AG08395 (cell line): Measurements from ENCODE around the gene GNPNAT1.
"Not testable (repeated sequence)": the region's sequence is repeated elsewhere in the genome, so short reads cannot be mapped to it uniquely, and the experiment has no call there.

Source experiments
- DNase-seq: peaks from one replicate; pipeline ENCODE4 v3.0.0; 2012; ENCODE audit warnings: mixed read lengths, low spot score

Gene GNPNAT1

DNA sequence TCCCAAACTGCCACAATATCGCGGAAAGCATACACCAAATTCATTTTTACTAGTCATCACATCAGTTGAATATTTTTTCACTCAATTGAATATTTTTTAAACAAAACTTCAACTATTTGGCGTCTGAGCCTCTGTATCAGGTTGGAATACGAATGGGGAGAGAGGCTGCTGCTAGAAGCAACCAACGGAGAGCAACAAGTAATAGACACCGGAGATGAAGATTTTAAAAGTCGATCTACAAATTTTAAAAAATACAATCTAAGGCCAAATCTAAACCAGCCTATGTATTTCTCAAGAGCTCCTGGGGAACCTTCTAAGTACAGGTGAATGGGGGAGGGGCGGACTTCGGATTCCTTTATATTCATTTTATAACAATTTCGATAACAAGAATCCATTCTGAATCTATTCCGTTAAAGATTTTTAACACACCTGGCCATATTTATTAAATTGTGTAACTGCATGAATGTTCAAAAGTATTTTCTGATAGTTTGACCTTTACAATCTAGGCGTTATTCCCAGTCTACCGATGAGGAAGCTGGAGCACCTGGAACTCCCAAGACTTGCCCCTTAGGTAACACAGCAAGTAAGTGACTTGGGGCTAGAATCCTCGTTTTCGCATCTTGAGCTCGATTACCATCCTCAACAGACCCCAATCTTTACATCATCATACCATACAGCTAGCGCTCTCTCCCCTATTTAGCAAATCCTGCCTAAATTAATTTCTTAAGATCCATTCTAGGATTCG is 1.2 kb downstream of the GNPNAT1 start:
- DNase-seq, result no peak

DNA sequence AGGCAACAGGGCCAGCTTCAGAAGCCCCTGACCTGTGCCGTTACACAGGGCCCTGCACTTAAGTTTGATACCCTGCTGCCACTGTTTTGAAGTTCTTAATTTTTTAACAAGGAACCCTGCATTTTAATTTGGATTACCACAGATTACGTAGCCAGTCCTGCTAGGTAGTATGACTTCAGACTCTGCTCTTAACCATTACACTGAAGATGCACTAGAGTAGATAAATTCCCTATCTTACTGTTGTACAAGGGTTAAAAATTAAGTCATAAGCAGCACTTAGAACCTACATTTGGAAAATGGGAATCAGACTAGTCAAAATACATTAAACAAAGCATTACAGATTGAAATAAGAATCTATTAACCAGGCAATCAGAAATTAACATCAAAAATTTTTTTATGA is 2.3 kb downstream of the GNPNAT1 start:
- DNase-seq, result no peak

DNA sequence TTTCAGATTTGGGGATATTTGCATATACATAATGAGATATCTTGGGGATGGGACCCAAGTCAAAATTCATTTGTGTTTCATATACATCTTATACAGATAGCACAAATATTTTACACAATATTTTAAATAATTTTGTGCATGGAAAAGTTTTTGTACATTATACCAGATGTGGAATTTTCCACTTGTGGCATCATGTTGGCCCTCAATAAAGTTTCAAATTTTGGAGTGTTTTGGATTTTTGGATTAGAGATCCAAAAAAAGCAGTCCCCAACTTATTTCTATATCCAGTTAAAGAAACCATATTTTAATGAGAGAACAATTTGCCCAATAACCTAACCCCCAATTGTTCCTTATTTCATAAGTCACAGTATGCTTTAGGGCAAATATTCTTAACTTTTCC is 4.5 kb downstream of the GNPNAT1 start:
- no peak for DNase-seq

DNA sequence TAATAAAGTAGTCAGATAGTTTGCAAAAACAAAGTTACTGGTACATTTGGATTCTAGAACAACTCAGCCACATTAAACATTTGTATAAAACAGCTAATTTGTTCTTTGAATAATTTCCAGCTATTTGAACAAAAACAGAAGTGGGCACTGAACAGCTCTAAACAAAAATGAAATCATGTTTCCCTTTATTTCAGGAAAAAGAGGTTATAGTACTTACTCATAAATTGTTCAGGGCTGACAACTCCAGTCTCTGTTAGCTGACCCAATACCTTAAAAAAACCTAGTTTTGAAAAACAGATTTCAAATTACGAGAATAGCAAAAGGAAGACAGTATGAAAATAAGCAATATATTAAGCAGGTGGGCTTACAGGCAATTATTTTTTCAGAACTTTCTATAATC is 8.2 kb downstream of the GNPNAT1 start:
- no peak for DNase-seq

DNA sequence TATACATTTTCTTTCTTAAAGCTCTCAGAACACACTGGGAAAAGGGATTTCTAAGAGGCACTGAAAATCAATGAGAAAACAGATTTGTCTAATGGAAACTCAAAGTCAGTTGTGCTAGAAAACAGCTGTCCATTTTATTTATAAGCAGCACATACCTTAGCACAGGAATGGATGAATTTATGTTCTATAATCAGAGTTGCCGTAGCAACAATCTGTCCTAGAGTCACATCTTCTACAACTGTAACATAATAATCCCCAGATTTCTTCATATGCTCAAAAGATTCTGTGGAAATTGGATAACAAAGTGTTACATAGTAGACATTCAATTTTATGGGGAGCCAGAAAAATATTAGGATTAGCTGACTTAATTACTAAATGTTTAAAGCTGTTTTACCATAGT is 9.8 kb downstream of the GNPNAT1 start:
- DNase-seq, result no peak

DNA sequence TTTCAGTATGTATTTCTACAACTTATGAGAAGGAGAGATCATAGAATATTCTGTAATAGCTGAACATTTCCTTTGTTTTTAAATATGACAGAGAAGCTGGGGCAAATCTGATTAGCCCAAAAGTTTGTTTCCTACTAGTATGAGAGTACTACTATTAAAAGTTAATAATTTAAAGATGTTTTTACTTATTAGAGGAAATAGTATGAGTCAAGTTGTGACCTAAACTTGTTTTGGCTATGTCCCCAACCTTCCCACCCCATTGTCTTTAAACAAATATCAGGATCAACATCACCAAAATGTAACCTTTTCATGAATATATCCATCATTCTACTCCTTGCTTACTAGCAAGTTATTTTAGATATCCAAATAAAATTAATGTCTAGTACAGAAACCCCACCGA is 10.5 kb downstream of the GNPNAT1 start:
- no peak for DNase-seq

DNA sequence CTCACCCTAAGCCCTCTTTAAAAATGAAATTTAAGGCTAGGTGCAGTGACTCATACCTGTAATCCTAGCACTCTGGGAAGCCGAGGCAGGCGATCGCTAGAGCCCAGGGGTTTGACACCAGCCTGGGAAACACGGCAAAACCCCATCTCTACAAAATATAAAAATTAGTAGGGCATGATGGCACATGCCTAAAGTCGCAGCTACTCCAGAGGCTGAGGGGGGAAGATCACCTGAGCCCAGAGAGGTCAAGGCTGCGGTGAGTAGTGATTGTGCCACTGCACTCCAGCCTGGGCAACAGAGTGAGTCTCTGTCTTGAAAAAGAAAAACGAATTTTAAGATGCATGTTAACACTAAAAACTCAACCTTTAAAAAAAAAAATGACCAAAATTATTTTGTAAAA is 12.7 kb downstream of the GNPNAT1 start:
- DNase-seq, result no peak

DNA sequence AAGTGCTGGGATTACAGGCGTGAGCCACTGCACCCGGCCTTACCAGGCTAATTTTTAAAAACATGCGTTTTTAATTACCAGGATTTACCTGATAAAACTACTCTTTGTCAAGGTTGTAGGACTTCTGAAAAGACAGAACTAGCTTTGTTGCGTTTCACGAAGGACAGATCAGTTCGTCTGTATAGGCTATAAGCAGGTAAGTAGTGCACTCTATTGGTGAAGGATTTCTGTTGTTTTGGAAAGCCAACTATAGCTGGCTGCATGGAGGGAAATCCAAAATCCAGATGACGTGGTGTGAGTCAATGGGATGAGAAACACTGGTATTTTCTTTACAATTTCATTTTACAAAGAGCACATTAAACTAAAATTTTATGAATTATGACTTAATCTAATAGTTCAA is 14.6 kb downstream of the GNPNAT1 start:
- DNase-seq, result no peak

DNA sequence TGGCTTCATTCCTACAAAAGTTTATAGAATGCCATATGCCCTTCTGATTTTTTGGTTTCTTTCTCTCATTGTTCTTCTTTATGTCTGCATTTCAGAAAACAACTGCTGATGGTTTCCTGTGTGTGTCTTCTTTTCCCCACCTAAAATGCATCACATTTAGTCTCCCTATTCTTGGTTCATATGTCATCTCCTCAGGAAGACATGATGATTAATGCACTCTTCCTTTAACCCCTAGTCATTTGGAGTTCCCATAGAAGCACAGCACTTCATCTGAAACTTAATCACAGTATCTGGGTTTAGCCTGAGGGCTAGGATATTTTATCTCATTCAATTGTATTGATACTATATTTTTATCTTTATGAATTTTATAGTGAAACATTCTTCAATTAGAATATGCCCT is 21.5 kb downstream of the GNPNAT1 start:
- DNase-seq, result no peak

DNA sequence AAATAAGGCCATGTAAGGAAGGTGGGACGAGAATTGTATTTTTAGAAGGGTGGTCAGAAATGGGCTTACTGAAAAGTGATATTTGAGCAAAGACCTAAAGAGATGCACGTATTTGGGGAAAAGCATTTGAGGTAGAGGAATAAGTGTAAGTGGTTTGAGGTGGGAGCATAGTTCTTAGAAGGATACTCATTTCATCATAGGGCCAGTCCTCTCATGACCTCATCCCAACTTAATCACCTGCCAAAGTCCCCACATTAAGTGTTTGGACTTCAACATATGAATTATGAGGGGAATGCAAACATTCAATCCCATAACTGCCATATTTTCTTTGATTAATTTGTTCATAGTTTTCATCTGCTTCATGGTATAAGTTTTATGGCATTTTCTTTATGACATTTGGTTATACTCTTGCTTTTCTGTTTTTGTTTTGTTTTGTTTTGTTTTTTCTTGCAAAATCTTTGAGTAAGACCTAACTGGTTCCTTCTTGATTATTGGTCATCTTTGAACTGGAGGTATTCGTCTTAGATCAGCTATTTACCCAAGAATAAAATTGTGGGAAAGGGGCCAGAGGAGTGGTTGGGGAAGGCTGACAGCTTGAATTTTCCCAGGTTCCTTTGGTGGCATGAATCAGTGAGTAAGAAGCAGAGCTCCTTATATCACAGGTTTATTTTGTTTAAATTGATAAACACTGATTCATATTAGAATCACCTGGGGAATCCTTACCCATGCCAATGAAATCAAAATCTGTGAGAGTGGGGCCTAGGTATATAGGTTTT is 24.2 kb downstream of the GNPNAT1 start:
- no peak for DNase-seq

DNA sequence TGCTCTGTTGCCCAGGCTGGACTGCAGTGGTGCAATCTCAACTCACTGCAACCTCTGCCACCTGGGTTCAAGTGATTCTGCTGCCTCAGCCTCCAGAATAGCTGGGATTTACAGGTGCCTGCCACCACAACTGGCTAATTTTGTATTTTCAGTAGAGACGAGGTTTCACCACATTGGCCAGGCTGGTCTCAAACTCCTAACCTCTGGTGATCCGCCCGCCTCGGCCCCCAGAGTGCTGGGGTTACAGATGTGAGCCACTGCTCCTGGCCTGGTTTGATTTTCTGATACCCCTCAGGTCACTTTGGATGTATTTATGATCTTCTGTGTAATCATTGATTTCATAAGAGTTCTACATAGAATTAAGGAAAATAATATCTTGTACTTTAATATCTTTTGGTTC is 28.5 kb downstream of the GNPNAT1 start:
- DNase-seq, result not testable (repeated sequence)

DNA sequence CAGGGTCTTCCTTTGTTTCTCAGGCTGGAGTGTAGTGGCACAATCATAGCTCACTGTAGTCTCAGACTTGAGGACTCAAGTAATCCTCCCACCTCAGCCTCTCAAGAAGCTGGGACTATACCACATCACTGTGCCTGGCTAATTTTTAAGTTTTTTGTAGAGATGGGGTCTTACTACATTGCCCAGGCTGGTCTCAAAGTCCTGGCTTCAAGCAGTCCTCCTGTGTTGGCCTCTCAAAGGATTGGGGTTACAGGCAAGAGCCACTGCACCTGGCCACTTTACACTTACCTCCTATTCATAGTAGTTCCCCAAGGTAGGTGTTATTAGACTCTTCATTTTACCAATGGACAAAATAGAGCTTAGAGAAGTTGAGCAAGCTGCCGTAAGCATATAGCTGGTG is 32.3 kb downstream of the GNPNAT1 start:
- no peak for DNase-seq

DNA sequence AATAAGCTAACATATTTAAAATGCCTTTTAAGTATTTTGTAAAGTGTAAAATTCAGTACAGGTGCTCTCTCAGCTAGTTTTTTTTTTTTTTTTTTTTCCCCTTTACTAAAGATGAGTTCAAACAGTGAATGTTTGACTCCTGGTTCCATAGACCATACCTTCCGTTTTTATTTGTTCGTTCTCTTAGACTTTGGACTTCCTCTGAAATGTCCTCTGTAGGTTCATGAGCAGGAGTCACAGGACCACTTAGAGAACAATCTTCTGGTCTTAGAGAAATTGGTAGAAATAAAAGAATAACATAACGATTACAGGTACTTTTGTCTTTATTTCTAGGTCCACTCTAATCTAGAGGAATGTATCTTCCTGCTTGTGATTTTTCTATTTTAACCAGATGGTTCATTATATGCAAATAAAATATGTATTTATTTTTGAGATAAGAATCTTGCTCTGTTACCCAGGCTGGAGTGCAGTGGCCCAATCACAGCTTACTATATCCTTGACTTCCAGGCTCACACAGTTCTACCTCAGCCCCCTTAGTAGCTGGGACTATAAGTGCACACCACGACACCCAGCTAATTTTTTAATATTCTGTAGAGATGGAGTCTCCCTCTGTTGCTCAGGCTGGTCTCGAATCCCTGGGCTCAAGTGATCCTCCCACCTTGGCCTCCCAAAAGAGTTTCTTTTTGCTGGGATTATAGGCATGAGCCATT is 35.6 kb downstream of the GNPNAT1 start:
- DNase-seq, result no peak

DNA sequence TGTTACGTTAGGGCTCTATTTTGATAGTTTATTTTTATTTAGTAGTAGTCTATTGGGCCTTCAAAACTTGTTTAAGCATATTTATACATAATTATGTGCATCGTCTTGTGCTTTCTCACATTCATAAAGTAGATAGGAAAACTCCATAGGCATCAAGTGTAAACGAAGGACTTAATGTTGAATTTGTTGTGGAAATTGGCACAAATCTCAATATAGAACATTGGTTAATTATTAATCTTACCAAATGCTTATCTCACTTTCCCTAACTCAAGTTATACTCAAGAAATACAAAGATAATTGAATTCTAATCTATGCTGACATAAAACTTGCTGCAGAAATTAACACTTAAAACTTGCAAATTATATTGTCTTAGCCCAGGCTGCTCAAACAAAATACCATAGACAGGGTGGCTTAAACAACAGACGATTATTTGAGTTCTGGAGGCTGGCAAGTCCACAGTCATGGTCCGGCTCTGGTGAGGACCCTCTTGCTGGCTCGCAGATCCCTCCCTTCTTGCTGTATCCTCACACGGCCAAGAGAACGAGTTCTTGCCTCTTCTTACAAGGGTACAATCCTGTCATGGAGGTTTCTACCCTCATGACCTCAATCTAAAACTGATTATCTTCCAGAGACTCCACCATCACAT is 42.6 kb downstream of the GNPNAT1 start:
- no peak for DNase-seq

DNA sequence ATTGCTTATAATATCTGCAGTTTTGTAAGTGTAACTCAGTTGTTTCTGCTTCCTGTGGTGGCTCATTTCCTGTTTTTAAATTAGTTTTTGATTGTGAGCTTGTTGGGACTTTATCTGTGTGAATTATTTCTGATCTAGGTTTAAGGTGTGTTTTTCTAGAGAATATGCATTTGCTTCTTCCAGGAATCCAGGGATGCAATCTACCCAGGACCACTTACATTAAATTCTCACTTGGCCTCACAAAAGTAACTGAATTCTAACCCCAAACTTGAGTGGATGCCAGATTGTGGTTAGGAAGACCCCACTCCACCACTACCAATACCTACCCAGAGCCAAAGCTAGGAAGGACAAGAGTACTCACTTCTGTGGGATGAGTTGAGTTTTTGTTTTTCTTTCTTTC is 49.5 kb downstream of the GNPNAT1 start:
- DNase-seq, result no peak

DNA sequence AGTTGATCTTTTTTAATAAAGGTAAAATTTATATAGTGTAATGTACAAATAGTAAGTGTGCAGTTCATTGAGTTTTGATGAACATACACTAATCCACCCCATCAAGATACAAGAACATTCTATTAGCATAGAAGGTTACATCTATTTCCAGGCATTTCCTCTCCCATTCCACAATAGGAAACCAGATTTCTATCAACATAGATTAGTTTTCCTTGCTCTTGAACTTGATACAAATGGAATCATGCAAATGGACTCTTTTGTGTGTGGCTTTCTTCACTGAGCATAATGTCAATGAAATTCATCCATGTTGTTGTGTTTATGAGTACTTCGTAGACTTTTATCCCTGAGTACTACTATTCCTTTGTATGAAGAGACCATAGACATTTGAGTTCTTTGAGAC is 50.7 kb downstream of the GNPNAT1 start:
- no peak for DNase-seq

DNA sequence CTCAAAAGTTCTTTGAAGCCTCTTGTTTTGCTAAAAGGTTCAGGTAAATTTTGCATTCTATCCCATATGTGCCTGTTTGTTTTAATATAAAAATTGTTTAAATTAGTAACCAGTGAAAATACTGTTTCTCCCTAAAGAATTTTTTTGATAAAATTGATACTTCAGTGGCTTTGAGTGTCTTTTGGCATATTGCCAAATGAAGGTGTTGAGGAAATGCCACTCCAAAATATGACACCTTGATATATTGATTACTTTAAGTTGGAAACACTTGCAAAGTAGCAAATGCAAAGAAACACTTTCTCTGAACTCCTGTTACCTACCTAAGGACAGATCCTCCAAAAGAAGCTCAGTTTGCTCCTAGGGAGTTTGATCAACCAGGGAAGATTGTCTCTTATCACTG is 53.0 kb downstream of the GNPNAT1 start:
- DNase-seq, result no peak

DNA sequence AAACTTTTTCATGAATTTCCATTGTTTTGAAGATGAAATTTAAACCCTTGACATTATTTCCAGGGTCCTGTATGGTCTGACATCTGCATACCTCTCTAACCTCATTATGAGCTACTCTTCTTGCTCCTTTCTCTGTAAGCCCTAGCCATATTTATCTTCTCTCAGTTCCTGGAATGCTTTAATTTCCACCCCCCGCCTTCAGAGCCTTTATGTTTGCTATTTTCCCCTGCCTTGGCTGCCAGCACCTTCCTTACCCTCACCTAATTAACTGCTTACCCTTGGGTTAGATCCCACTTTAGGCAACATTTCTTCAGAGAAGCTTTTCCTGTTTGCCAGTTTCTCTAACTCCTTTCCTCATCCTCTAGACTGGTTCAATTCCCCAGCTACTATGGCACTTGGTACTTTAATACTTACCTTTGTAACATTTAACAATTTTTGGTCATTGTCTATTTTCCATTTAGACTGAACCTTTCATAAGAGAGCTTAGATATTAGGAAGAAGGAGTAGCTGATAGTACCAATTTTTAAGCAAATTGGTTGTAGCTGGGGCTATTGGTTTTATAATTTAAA is 55.4 kb downstream of the GNPNAT1 start:
- DNase-seq, result no peak

DNA sequence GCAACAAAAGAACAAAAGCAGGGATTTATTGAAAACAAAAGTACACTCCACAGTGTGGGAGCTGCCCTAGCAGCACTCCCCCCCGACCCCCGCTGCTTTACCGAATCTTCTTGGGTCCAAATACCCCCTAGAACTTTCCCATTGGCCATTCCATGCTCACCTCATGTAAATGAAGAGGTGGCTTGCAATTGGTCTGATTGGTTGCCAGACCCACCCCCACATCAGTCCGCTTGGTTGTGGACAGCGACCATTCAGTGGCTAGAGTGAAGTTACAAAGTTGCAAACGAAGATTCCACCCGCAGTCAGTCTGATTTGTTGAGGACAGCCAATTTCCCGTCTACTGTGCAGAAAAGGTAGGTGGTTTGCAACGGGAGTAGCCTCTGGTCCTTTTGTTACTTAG is 57.6 kb downstream of the GNPNAT1 start:
- no peak for DNase-seq

DNA sequence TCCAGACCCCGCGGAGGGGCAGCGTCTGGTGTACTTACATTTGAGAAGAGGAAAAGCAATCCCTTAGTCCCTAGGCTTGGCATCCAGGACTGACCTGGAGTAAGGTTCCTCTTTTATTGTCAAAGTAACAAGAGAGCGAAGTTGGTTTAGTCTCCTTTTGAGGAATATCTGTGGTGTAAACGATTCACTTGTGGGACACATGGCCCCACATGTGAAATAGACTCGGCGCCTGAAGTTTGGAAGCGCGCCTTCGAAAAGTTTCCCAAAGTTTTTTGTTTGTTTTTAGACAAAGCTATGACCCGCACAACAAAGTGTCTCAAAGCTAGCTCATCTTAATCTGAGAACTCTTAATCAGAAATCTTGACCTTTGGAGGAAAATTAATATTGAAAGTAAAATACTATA is 60.7 kb downstream of the GNPNAT1 start:
- peak; percentile 3 for DNase-seq

DNA sequence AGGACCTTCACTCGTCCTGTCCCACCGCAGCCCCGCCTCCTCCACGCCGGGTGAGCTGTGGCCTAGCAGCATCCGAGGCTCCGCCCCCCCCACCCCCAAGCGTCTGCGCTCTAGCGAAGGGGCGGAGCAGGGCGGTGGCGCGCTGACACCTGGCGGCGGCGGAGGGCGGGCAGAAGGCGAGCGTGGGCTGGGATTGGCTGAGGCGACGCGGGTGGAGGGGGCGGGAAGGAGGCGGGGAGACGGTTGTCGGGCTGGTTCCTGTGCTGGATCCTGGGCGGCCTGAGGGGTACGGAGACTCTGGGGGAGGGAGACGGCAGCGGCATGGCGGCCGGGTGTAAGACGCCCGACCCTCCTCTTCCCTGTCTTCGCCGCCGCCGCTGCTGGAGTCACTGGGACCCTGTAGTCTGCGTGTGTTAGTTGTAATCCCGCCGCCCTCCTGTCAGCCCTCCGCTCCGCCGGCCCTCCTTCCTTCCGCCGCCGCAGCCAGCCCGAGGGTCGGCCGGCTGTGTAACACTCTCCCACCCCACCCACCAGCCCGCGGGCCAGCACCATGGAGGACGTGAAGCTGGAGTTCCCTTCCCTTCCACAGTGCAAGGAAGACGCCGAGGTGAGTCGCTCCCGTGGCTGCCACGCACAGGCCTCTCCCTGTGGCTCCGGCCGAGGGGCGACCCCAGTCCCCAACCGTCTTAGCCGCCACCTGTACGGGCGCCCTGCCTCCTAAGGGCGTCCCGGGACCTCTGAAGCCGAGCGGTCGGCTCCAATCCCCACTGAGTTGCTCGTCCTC is 61.3 kb downstream of the GNPNAT1 start, which contains the start of gene STYX:
STYX (plus strand) TSS at position 242 of the 784 bp plus-strand sequence; CDS start at position 551, 309 bp downstream.
- DNase-seq, result peak; percentile 97
